GM18951 (cell line): ENCODE measurements around the gene TPX2.

Source experiments
- POLR2A ChIP-seq: IDR thresholded peaks from 4 replicates; pipeline ENCODE4 v1.6.1; 2011; ENCODE audit warnings: mild to moderate bottlenecking; ENCODE audit not compliant: insufficient read length, insufficient read depth; ENCODE audit errors: extremely low read depth
- in situ Hi-C: fragments of 300-500 bp; cut with MboI; formaldehyde crosslinking; loops from one replicate; pipeline ENCODE4 v1.12.0; 2022; ENCODE audit warnings: low sequenced_read_pairs, mixed read lengths, inconsistent platforms; ENCODE audit not compliant: unreplicated experiment

The TPX2 gene

GRCh38 chr20:31836853-31837608 is 97.9 kb downstream of the TPX2 start:
- no peak for TF ChIP-seq POLR2A
- in situ Hi-C loops: no loop called here

DNA sequence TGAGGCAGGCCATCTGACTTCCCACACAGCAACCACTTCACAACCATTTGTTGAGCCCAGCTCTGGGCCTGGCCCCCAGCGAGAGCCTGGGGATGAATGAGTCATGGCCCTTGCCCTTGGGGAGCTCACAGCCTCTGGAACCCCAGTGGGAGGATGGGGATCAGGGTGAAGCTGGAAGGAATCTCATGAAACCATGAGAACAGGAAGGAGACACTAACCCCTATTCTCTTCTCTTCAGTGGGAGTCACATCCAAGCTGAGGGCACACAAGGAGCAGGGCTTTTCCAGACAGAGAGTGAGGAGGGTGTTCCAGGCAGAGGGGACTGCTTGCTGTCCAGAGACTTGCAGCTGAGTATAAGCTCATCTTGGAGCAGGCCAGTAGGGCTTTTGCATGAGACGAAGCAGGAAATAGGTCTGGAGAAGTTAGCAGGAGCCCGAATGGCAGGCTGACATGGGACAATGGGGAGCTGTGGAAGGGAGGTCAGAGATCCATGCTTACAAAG is 98.9 kb downstream of the TPX2 start:
- no peak for TF ChIP-seq POLR2A
- in situ Hi-C loops: no loop called here

- in situ Hi-C loops: no loop called here
- no peak for TF ChIP-seq POLR2A
Observed at GRCh38 chr20:31838646-31839292, 99.7 kb downstream of the TPX2 start.

GRCh38 chr20:31839782-31840487 is 100.8 kb downstream of the TPX2 start:
- in situ Hi-C loops: no loop called here
- TF ChIP-seq POLR2A: no peak

- in situ Hi-C loops: no loop called here
- TF ChIP-seq POLR2A: no peak
Observed at GRCh38 chr20:31840906-31841816, 102.1 kb downstream of the TPX2 start.

DNA sequence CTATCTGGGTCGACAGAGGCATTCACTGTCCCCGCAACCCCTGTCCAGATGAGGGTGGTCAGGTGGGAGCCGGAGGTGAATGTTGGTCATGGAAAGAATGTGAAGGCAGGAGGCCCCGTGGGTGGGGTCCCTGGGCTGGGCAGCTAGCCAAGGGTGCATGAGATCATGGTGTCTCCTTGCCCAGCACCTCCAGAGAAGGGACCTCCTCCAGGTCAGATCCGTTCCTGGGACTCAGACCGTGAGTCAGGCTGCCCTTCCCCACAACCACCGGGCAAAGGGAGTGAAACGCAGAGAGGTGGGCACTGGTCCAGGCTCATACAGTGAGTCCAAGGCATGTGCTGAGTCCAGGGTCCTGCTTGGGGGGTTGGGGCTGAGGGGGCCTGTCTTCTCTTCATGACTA is 102.8 kb downstream of the TPX2 start:
- TF ChIP-seq POLR2A: no peak
- in situ Hi-C loops: no loop called here

DNA sequence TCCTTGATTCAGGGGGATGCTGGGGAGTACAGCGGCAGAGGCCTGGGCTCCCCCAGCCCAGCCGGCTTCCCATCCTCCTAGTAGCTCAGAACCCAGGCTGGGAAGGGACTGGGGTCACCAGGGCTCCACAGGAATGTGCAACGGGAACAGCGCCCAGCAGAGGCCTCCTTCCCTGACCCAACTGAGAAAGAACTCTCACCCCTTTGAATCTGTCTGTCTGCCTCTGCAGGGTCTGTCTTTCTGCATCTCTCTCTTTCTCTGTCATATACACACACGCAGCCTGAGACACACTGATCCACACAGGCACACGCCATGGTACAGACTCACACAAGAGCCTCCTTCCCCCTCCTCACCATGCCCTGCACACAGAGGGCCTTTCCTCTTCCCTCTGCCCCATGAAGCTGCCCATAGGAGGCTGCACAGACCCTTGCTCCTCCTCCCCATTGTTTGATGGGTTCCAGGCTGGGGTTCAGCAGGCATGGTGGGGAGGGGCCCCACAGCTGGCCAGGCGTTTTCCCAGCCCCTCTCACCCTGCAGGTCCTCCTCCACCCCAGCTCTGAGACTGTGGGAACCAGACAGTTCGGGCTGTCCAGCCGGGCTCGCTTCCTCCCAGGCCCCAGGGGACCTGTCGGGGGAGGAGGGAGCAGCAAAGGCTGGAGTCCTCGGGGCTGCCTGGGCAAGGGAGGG is 103.5 kb downstream of the TPX2 start:
- in situ Hi-C loops: no loop called here
- TF ChIP-seq POLR2A: no peak

GRCh38 chr20:31843288-31843687 is 104.2 kb downstream of the TPX2 start:
- no peak for TF ChIP-seq POLR2A
- in situ Hi-C loops: no loop called here

- no peak for TF ChIP-seq POLR2A
- in situ Hi-C loops: no loop called here
Observed at GRCh38 chr20:31843881-31844280, 104.8 kb downstream of the TPX2 start.

- in situ Hi-C loops: no loop called here
- no peak for TF ChIP-seq POLR2A
Observed at GRCh38 chr20:31844737-31845299, 105.7 kb downstream of the TPX2 start.

- in situ Hi-C loops: no loop called here
- TF ChIP-seq POLR2A: no peak
Observed at GRCh38 chr20:31845300-31845863, 106.3 kb downstream of the TPX2 start, which contains the start of gene FOXS1. Gene FOXS1 (minus strand): TSS chr20:31845604. CDS start chr20:31845542, 62 bp downstream.
